ENCODE data around the gene ATCAY.

Gene ATCAY

GRCh38 chr19:3970808-3971598 lies 90.5 kb downstream of the ATCAY start, which contains the start of gene DAPK3:
Gene DAPK3, minus strand, starts transcription at chr19:3971099. Its CDS starts 1,364 bp downstream, at chr19:3969735.
- DNase-seq, result peak; percentile 93

- DNase-seq, result no peak
Measured at GRCh38 chr19:3975144-3975543, 94.7 kb downstream of the ATCAY start.

- no peak for DNase-seq
Measured at GRCh38 chr19:3975637-3976087, 95.2 kb downstream of the ATCAY start.

GRCh38 chr19:3976495-3977241 lies 96.2 kb downstream of the ATCAY start:
- peak; percentile 20 for DNase-seq
